ENCODE measurements around the gene NLE1.
A peak's percentile ranks its signal among the peaks of the same experiment; 100 is the strongest.

- TF ChIP-seq, protein P1, sequence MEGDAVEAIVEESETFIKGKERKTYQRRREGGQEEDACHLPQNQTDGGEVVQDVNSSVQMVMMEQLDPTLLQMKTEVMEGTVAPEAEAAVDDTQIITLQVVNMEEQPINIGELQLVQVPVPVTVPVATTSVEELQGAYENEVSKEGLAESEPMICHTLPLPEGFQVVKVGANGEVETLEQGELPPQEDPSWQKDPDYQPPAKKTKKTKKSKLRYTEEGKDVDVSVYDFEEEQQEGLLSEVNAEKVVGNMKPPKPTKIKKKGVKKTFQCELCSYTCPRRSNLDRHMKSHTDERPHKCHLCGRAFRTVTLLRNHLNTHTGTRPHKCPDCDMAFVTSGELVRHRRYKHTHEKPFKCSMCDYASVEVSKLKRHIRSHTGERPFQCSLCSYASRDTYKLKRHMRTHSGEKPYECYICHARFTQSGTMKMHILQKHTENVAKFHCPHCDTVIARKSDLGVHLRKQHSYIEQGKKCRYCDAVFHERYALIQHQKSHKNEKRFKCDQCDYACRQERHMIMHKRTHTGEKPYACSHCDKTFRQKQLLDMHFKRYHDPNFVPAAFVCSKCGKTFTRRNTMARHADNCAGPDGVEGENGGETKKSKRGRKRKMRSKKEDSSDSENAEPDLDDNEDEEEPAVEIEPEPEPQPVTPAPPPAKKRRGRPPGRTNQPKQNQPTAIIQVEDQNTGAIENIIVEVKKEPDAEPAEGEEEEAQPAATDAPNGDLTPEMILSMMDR (IDR thresholded peaks at IDR 0.05): peak in 6 of 7 experiments; percentile 11 to 39 (median 33)
- TF ChIP-seq POLR2A (IDR thresholded peaks at IDR 0.05): no peak
These were observed 29.1 kb upstream of the NLE1 start for GRCh38 chr17:35170968-35171771.
